Thoracic aorta (tissue), 2 donors: ENCODE data around the gene C1orf185. TPM values are rescaled to one million over a fixed set of nuclear protein-coding genes. Genes with fewer than 3 reads are reported as not detected.

Experiments used
- ATAC-seq: fragments of 150-250 bp; one replicate; pipeline ENCODE4 v1.8.0; 2017; ENCODE audit warnings: low read depth; ENCODE audit not compliant: insufficient number of reproducible peaks, low FRiP score
- DNase-seq: peaks from one replicate; pipeline ENCODE4 v3.0.0-alpha.2; 2020; ENCODE audit warnings: low spot score
- H3K27ac ChIP-seq, 2 donors: fragments of 200-600 bp; sonication (generic); 1 replicate in 1 of 2; 2 replicates in 1 of 2; pipeline ENCODE4 v1.5.1; 2016; ENCODE audit warnings: mild to moderate bottlenecking in 2 of 2, moderate library complexity in 2 of 2
- H3K27me3 ChIP-seq: fragments of 200-600 bp; sonication (generic); replicated peaks from 2 replicates; pipeline ENCODE4 v1.6.0; 2016; ENCODE audit warnings: mild to moderate bottlenecking; ENCODE audit not compliant: insufficient read depth
- H3K36me3 ChIP-seq: fragments of 200-600 bp; sonication (generic); one replicate; pipeline ENCODE4 v1.5.1; 2016
- H3K4me1 ChIP-seq, 2 donors: fragments of 200-600 bp; sonication (generic); 1 replicate in 1 of 2; 2 replicates in 1 of 2; pipeline versions ENCODE4 v1.5.1 to v1.6.0; 2016; ENCODE audit warnings: low read depth in 2 of 2, mild to moderate bottlenecking in 1 of 2; ENCODE audit not compliant: control insufficient read depth in 1 of 2
- H3K4me3 ChIP-seq: fragments of 200-600 bp; sonication (generic); 2 replicates; pipeline ENCODE4 v1.5.1; 2016; ENCODE audit warnings: mild to moderate bottlenecking
- H3K9me3 ChIP-seq: fragments of 200-600 bp; sonication (generic); 2 replicates; pipeline ENCODE4 v1.5.1; 2016
- total RNA-seq, 2 donors: library from RNA; depleted of rRNA; stranded (reverse); fragments of >200 nt; gene quantifications; one replicate each; pipeline versions ENCODE4 v1.1.0 to v1.2.3, GENCODE V29; 2016
- TF ChIP-seq, protein P1 (sequence below): fragments of 200-600 bp; sonication (generic); IDR thresholded peaks from one replicate; pipeline ENCODE4 v1.5.1; 2019; ENCODE audit warnings: antibody characterized with exemption

C1orf185 gene
- total RNA-seq, 2 donors from 2014 or later = not detected

GRCh38 chr1:51086496-51087271 is 15.3 kb upstream of the C1orf185 start:
- Histone ChIP-seq H3K4me1 (no peaks in the 10 kb centered on the region), H3K36me3 (no peaks in the 10 kb centered on the region), H3K27me3 (no peaks in the 10 kb centered on the region), H3K9me3 (no peaks in the 10 kb centered on the region), H3K27ac (no peak overlapping the region), H3K4me3 (no peak overlapping the region)
- no peak for ATAC-seq
- no peak for DNase-seq
- TF ChIP-seq, protein P1, sequence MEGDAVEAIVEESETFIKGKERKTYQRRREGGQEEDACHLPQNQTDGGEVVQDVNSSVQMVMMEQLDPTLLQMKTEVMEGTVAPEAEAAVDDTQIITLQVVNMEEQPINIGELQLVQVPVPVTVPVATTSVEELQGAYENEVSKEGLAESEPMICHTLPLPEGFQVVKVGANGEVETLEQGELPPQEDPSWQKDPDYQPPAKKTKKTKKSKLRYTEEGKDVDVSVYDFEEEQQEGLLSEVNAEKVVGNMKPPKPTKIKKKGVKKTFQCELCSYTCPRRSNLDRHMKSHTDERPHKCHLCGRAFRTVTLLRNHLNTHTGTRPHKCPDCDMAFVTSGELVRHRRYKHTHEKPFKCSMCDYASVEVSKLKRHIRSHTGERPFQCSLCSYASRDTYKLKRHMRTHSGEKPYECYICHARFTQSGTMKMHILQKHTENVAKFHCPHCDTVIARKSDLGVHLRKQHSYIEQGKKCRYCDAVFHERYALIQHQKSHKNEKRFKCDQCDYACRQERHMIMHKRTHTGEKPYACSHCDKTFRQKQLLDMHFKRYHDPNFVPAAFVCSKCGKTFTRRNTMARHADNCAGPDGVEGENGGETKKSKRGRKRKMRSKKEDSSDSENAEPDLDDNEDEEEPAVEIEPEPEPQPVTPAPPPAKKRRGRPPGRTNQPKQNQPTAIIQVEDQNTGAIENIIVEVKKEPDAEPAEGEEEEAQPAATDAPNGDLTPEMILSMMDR = no peak

DNA sequence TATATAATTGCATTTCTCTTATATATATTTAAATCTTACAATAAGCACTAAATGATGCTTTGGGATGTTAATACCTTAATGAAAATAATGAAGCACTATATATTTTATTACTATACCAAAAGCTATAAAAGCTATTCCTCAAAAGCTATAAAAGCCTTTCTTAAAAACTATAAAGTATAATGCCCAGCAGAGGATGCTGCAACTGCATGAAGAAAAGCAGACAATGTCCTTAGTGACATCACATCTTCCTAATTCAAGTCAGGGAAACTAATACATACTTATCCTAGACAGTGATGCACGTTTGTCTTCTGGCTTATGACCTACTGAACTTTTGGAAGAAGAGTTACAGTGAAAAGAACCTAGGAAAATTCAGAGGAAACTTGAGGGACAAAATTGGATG is 13.6 kb upstream of the C1orf185 start:
- no peaks in the 10 kb centered on the region for H3K4me1 ChIP-seq
- no peaks in the 10 kb centered on the region for H3K36me3 ChIP-seq
- no peak overlapping the region for H3K27ac ChIP-seq
- ATAC-seq (no peak), DNase-seq (no peak)
- TF ChIP-seq, protein P1 = no peak
- H3K4me3 ChIP-seq = no peak overlapping the region
- no peaks in the 10 kb centered on the region for H3K27me3 ChIP-seq
- H3K9me3 ChIP-seq = peaks cover 3% of the 10 kb centered on the region

GRCh38 chr1:51093581-51093980 is 8.4 kb upstream of the C1orf185 start:
- no peak for ATAC-seq
- H3K27ac ChIP-seq = no peak overlapping the region
- TF ChIP-seq, protein P1 = no peak
- H3K27me3 ChIP-seq = no peaks in the 10 kb centered on the region
- no peak for DNase-seq
- H3K4me3 ChIP-seq = no peak overlapping the region
- H3K36me3 ChIP-seq = no peaks in the 10 kb centered on the region
- no peaks in the 10 kb centered on the region for H3K4me1 ChIP-seq
- peaks cover 3% of the 10 kb centered on the region for H3K9me3 ChIP-seq

DNA sequence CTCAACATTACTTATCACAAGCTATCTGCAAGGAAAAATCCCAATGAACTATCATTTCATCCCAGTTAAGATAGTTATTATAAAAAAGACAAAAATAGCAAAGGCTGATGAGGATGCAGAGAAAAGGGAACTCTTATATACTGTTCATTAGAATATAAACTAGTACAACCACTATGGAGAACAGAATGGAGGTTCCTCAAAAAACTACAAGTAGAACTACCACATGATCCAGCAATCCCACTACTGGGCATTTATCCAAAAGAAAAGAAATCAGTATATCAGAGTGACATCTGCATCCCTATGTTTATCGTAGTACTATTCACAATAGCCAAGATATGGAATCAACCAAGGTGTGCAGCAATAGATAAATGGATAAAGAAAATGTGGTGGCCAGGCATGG is 4.9 kb upstream of the C1orf185 start:
- Histone ChIP-seq H3K9me3 (no peaks in the 10 kb centered on the region), H3K4me1 (no peaks in the 10 kb centered on the region), H3K27me3 (no peaks in the 10 kb centered on the region), H3K4me3 (no peak overlapping the region), H3K27ac (no peak overlapping the region), H3K36me3 (no peaks in the 10 kb centered on the region)
- no peak for ATAC-seq
- TF ChIP-seq, protein P1 = no peak
- no peak for DNase-seq

GRCh38 chr1:51100264-51100880 is 1.7 kb upstream of the C1orf185 start:
- TF ChIP-seq, protein P1 = no peak
- DNase-seq (no peak), ATAC-seq (no peak)
- no peaks in the 10 kb centered on the region for H3K4me1 ChIP-seq
- H3K4me3 ChIP-seq = no peak overlapping the region
- no peaks in the 10 kb centered on the region for H3K36me3 ChIP-seq
- H3K27me3 ChIP-seq = no peaks in the 10 kb centered on the region
- H3K27ac ChIP-seq = no peak overlapping the region
- H3K9me3 ChIP-seq = no peaks in the 10 kb centered on the region
